K562 (cell line): ENCODE data around the gene FAM219B. TPM values are rescaled to one million over a fixed set of nuclear protein-coding genes. Genes with fewer than 3 reads are reported as not detected.
A peak's percentile ranks its signal among the peaks of the same experiment; 100 is the strongest.

ENCODE experiments used
- ADNP ChIP-seq: fragments of 200-800 bp; sonication (Bioruptor generic); IDR thresholded peaks from 2 replicates; pipeline ENCODE4 v1.6.1; 2016; ENCODE audit warnings: missing genetic modification characterization, missing compliant biosample characterization
- E2F5 ChIP-seq: sonication (generic); formaldehyde crosslinking; IDR thresholded peaks from 2 replicates; pipeline ENCODE4 v1.8.0; 2022; ENCODE audit warnings: mild to moderate bottlenecking, missing genetic modification reagents
- KLF16 ChIP-seq: IDR thresholded peaks from 2 replicates; pipeline ENCODE4 v1.6.1; 2016; ENCODE audit warnings: antibody characterized with exemption
- LEF1 ChIP-seq: fragments of 450-650 bp; IDR thresholded peaks from 2 replicates; pipeline ENCODE4 v1.6.1; 2016; ENCODE audit warnings: mild to moderate bottlenecking
- MLLT1 ChIP-seq, 2 experiments: fragments of 450-650 bp; IDR thresholded peaks; 2 replicates each; pipeline ENCODE4 v1.6.1; 2016
- NR1H2 ChIP-seq: sonication (generic); formaldehyde crosslinking; IDR thresholded peaks from 2 replicates; pipeline ENCODE4 v1.4.0; 2020; ENCODE audit warnings: mild to moderate bottlenecking, missing genetic modification reagents
- PBX2 ChIP-seq, 2 experiments: IDR thresholded peaks in 1 of 2; conservative IDR thresholded peaks in 1 of 2; 2 replicates each; pipeline ENCODE4 v1.6.1; 2016; ENCODE audit warnings: low read depth in 2 of 2, mild to moderate bottlenecking in 1 of 2, missing compliant biosample characterization in 1 of 2, missing genetic modification characterization in 1 of 2, moderate library complexity in 1 of 2
- PPARD ChIP-seq: fragments of 250-450 bp; sonication (Bioruptor Pico); IDR thresholded peaks from 2 replicates; pipeline ENCODE4 v1.8.0; 2022; ENCODE audit warnings: inconsistent platforms, mild to moderate bottlenecking, moderate library complexity
- SRSF7 ChIP-seq: fragments of 200-400 bp; formaldehyde crosslinking; optimal IDR thresholded peaks from 2 replicates; pipeline ENCODE3; 2017; ENCODE audit warnings: mild to moderate bottlenecking, low read depth, low read length
- SRSF9 ChIP-seq: fragments of 200-400 bp; formaldehyde crosslinking; IDR thresholded peaks from 2 replicates; pipeline ENCODE4 v1.6.1; 2017; ENCODE audit warnings: low read depth, low read length, borderline replicate concordance
- YBX1 ChIP-seq: fragments of 450-650 bp; IDR thresholded peaks from 2 replicates; pipeline ENCODE4 v1.7.1; 2016; ENCODE audit warnings: mild to moderate bottlenecking
- ZC3H4 ChIP-seq: sonication (generic); formaldehyde crosslinking; IDR thresholded peaks from 2 replicates; pipeline ENCODE4 v1.9.0; 2021; ENCODE audit warnings: missing genetic modification reagents, borderline replicate concordance
- ZNF174 ChIP-seq: fragments of 250-450 bp; sonication (Bioruptor Pico); IDR thresholded peaks from 2 replicates; pipeline ENCODE4 v1.4.0; 2020; ENCODE audit warnings: mild to moderate bottlenecking
- ZNF41 ChIP-seq: fragments of 250-450 bp; sonication (Bioruptor Pico); conservative IDR thresholded peaks from 2 replicates; pipeline ENCODE4 v1.4.0; 2020; ENCODE audit warnings: mild to moderate bottlenecking
- ZNF436 ChIP-seq: fragments of 250-450, 450-650 bp; sonication (Bioruptor Pico); formaldehyde crosslinking; IDR thresholded peaks from 2 replicates; pipeline ENCODE4 v1.7.0; 2020; ENCODE audit warnings: mild to moderate bottlenecking
- ZNF511 ChIP-seq: sonication (generic); formaldehyde crosslinking; IDR thresholded peaks from 2 replicates; pipeline ENCODE4 v1.8.0; 2022; ENCODE audit warnings: mild to moderate bottlenecking, missing genetic modification reagents
- polyA plus RNA-seq, 8 experiments: library from polyadenylated mRNA; depleted of rRNA in 4 of 8; stranded (reverse) in 5 of 8; unstranded in 3 of 8; fragments of >200 nt; fragmentation: Nextera tagmentation in 2 of 8; fragmentation: Illumina TruSeq in 1 of 8; extraction: Ambion mirVana in 2 of 8; extraction: Trizol in 1 of 8; gene quantifications; 2 replicates each; pipeline versions ENCODE4 v1.2.1 to v1.2.3, GENCODE V29; 2011 to 2014; ENCODE audit warnings: inconsistent platforms in 1 of 8, missing spikeins in 1 of 8
- total RNA-seq, 7 experiments: library from RNA; depleted of rRNA in 6 of 7; stranded (reverse); fragments of >200 nt in 6 of 7; fragmentation: Illumina TruSeq in 2 of 7; extraction: Trizol in 2 of 7; gene quantifications; 2 replicates each; pipeline versions ENCODE4 v1.2.1 to v1.2.3, GENCODE V29; 2011 to 2021; ENCODE audit warnings: low replicate concordance in 1 of 7
- TF ChIP-seq, protein P1 (sequence below): sonication (generic); formaldehyde crosslinking; IDR thresholded peaks from 2 replicates; pipeline ENCODE4 v1.8.1; 2023; ENCODE audit warnings: mild to moderate bottlenecking, missing genetic modification reagents
- TF ChIP-seq, protein P2 (sequence below): sonication (generic); formaldehyde crosslinking; IDR thresholded peaks from 2 replicates; pipeline ENCODE4 v1.8.1; 2022; ENCODE audit warnings: missing genetic modification reagents

Gene FAM219B
- total and polyA plus RNA-seq, 9 of the 15 experiments (the other 6 are each of a cell fraction or from before 2014, with no cell fraction given): 6.8 to 50.4 (median 29.4) TPM

DNA sequence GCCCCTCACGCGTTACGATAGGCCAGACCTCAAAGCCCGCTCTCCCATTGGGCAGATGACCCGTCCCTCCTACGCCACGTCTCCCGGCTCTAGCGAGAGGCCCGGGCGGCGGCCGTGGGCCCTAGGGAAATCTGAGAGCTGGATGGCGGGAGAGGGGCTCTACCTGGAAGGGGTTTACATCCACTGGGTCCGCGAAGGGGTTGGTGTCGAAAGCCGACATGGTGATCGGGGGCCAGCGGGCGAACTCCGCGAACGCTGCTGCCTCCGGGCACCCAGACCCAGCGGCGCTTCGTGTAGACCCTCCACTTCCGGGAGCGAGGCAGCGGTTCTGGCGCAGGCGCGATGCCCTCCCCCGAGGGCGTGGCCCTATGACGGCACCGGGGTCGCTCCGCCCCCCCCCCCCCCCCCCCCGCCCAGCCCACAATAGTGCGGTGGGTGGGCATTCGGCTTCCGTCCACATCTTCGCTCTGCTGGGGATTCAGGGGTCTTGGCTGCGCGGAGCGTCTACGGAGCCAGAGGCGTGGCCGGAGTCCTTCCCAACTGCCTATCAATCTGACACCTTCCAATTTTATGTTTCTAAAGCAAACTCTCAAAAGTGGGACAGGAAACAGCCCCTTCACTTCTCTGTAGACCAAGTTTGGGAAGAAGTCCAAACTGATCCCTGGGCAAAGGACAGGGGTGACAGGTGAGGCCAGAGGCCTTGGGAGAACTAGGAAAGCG lies 33.5 kb downstream of the FAM219B start, which contains the start of gene SCAMP2 (continued):
- TF ChIP-seq, protein P1, sequence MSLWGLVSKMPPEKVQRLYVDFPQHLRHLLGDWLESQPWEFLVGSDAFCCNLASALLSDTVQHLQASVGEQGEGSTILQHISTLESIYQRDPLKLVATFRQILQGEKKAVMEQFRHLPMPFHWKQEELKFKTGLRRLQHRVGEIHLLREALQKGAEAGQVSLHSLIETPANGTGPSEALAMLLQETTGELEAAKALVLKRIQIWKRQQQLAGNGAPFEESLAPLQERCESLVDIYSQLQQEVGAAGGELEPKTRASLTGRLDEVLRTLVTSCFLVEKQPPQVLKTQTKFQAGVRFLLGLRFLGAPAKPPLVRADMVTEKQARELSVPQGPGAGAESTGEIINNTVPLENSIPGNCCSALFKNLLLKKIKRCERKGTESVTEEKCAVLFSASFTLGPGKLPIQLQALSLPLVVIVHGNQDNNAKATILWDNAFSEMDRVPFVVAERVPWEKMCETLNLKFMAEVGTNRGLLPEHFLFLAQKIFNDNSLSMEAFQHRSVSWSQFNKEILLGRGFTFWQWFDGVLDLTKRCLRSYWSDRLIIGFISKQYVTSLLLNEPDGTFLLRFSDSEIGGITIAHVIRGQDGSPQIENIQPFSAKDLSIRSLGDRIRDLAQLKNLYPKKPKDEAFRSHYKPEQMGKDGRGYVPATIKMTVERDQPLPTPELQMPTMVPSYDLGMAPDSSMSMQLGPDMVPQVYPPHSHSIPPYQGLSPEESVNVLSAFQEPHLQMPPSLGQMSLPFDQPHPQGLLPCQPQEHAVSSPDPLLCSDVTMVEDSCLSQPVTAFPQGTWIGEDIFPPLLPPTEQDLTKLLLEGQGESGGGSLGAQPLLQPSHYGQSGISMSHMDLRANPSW (CRISPR knock-in tag): peak; percentile 62; the same call in 1 of the 2 replicates
- TF ChIP-seq ZNF511 (CRISPR knock-in tag) (peak; percentile 11; the same call in 1 of the 2 replicates), ZNF41 (CRISPR knock-in tag) (no peak), SRSF9 (no peak), YBX1 (no peak), SRSF7 (no peak), LEF1 (no peak), PPARD (CRISPR knock-in tag) (no peak), ADNP (tag) (no peak), MLLT1 (IDR thresholded peaks at IDR 0.05) (no peak), ZNF436 (no peak), ZC3H4 (CRISPR knock-in tag) (no peak), E2F5 (CRISPR knock-in tag) (no peak), PBX2 (CRISPR knock-in tag; IDR thresholded peaks at IDR 0.05; ENCODE audit: low read depth) (peak; percentile 90), PBX2 (tag; conservative IDR thresholded peaks at IDR 0.05; ENCODE audit: low read depth) (peak; percentile 98), KLF16 (no peak), ZNF174 (CRISPR knock-in tag) (no peak), NR1H2 (no peak)
- TF ChIP-seq, protein P2, sequence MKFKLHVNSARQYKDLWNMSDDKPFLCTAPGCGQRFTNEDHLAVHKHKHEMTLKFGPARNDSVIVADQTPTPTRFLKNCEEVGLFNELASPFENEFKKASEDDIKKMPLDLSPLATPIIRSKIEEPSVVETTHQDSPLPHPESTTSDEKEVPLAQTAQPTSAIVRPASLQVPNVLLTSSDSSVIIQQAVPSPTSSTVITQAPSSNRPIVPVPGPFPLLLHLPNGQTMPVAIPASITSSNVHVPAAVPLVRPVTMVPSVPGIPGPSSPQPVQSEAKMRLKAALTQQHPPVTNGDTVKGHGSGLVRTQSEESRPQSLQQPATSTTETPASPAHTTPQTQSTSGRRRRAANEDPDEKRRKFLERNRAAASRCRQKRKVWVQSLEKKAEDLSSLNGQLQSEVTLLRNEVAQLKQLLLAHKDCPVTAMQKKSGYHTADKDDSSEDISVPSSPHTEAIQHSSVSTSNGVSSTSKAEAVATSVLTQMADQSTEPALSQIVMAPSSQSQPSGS (CRISPR knock-in tag): no peak
